Measurements from ENCODE around the gene RPL39.
"Not testable (repeated sequence)": the region's sequence is repeated elsewhere in the genome, so short reads cannot be mapped to it uniquely, and the experiment has no call there.

Gene RPL39

GRCh38 chrX:119809185-119809666 is 17.8 kb upstream of the RPL39 start:
- TF ChIP-seq, protein P1, sequence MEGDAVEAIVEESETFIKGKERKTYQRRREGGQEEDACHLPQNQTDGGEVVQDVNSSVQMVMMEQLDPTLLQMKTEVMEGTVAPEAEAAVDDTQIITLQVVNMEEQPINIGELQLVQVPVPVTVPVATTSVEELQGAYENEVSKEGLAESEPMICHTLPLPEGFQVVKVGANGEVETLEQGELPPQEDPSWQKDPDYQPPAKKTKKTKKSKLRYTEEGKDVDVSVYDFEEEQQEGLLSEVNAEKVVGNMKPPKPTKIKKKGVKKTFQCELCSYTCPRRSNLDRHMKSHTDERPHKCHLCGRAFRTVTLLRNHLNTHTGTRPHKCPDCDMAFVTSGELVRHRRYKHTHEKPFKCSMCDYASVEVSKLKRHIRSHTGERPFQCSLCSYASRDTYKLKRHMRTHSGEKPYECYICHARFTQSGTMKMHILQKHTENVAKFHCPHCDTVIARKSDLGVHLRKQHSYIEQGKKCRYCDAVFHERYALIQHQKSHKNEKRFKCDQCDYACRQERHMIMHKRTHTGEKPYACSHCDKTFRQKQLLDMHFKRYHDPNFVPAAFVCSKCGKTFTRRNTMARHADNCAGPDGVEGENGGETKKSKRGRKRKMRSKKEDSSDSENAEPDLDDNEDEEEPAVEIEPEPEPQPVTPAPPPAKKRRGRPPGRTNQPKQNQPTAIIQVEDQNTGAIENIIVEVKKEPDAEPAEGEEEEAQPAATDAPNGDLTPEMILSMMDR (IDR thresholded peaks at IDR 0.05; ENCODE audit: control insufficient read depth, extremely low read depth, insufficient read depth), result no peak
- H3K4me3 ChIP-seq (ENCODE audit: low read depth, low read length), result no peak overlapping the region
- no peak for DNase-seq (ENCODE audit: low read depth)

GRCh38 chrX:119808461-119808860 is 17.0 kb upstream of the RPL39 start:
- not testable (repeated sequence) for H3K4me3 ChIP-seq (ENCODE audit: low read depth, low read length); DNase-seq (ENCODE audit: low read depth)

GRCh38 chrX:119802546-119802945 is 11.1 kb upstream of the RPL39 start:
- no peak overlapping the region for H3K4me3 ChIP-seq (ENCODE audit: low read depth, low read length)
- TF ChIP-seq, protein P1 (IDR thresholded peaks at IDR 0.05; ENCODE audit: control insufficient read depth, extremely low read depth, insufficient read depth), result no peak
- DNase-seq (ENCODE audit: low read depth), result no peak

DNA sequence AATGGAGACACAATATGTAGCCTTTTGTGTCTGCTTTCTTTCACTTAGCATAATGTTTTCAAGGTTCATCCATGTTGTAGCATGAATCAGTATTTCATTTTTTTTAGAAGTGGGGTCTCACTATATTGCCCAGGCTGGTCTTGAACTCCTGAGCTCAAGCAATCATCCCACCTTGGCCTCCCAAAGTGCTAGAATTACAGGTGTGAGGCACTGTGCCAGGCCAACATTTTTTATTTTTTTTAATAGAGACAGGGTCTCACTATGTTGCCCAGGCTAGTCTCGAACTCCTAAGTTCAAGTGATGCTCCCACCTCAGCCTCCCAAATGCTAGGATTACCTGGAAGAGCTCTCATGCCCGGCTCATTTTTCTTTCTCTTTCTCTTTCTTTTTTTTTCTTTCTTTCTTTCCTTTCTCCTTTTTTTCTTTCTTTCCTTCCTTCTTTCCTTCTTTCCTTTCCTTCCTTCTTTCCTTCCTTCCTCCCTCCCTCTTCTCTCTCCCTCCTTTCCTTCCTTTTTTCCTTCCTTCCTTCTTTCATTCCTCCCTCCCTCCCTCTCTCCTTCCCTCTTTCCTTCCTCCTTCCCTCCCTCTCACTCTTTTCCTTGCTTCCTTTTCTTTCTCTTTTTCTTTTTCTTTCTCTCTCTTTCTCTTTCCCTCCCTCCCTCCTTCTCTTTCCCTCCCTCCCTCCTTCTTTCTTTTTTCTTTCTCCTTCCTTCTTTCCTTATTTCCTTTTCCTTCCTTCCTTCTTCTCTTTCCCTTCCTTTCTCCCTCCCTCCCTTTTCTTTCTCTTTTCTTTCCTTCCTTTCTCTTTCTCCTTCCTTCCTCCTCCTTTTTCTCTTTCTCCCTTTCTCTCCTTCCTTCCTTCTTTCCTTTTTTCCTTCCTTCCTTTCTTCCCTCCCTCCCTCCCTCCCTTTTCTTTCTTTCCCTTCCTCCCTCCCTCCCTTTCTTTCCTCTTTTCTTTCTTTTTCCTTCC is 10.1 kb upstream of the RPL39 start:
- DNase-seq (ENCODE audit: low read depth), result no peak
- TF ChIP-seq, protein P1 (IDR thresholded peaks at IDR 0.05; ENCODE audit: control insufficient read depth, extremely low read depth, insufficient read depth), result no peak
- H3K4me3 ChIP-seq (ENCODE audit: low read depth, low read length), result no peak overlapping the region

DNA sequence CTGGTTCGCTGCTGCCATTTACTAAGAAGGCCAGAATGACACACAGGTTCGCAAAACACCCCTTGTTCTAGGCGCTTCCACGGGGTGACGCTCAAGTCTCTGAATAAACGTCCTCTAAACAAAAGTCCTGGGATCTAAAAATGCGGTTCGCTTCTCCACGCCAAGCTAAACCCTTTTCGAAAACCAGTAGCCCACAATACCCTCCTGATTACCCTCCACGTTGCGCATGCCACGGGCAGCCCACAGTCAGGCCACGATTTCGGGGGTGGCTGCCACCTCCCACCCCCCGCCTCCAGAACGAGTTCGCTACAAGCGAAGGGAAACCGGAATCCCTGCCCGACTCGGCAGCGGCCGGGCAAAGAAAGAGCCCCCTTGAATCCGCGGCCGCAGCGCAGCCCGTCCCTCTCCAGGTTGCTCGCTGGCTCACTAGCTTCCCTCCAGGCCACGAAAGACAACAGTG is 423 bp downstream of the RPL39 start:
- H3K4me3 ChIP-seq (ENCODE audit: low read depth, low read length), result peak overlapping the region; percentile 82
- no peak for DNase-seq (ENCODE audit: low read depth)
- TF ChIP-seq, protein P1 (IDR thresholded peaks at IDR 0.05; ENCODE audit: control insufficient read depth, extremely low read depth, insufficient read depth), result 0 out of 2 replicates have a peak, but pooled peaks have one; percentile 14

DNA sequence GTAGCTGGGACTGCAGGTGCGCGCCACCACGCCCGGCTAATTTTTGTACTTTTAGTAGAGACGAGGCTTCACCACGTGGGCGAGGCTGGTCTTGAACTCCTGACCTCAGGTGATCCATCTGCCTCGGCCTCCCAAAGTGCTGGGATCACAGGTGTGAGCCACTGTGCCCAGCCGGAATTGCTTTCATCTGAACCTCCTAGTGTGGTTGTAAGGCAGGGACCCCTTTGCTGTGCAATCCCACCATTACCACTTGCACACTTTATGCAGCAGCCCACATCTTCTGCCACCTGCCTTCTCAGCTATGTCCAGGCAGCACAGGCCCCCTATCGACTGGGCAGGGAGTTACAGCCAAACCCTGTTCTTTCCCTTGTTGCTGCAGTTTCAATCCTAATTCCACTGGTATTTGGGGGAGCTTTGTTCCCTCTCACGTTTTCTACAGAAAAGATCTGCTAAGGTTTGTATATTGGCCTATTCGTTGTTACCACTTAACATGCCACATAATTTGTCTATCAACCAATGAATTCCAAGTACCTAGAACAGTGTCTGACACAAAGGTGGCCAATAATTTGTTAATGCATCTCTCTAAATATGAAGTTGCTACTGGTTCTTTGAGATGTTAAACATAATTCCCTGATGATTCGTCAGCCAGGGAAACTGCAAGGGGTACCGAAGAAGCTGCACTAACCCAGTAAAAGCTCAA is 6.5 kb downstream of the RPL39 start:
- no peak for DNase-seq (ENCODE audit: low read depth)
- H3K4me3 ChIP-seq (ENCODE audit: low read depth, low read length), result no peak overlapping the region
- TF ChIP-seq, protein P1 (IDR thresholded peaks at IDR 0.05; ENCODE audit: control insufficient read depth, extremely low read depth, insufficient read depth), result peak; percentile 38

DNA sequence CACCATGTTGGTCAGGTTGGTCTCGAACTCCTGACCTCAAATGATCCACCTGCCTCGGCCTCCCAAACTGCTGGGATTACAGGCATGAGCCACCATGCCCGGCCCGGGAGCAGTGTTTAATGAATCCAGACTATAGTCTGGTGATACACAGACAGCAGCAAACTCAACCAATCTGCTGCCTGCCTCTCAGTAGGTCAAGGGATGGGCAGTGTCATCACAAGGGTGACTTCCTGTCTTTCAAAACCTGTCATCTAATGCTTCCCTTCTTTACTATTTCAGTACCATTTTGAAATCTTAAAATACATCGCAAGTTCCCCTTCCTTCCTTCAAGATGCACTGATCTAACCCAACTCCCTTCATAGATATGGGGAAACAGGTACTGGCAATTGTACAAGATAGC is 8.4 kb downstream of the RPL39 start:
- TF ChIP-seq, protein P1 (IDR thresholded peaks at IDR 0.05; ENCODE audit: control insufficient read depth, extremely low read depth, insufficient read depth), result no peak
- no peak for DNase-seq (ENCODE audit: low read depth)
- H3K4me3 ChIP-seq (ENCODE audit: low read depth, low read length), result no peak overlapping the region

Data from LNCaP clone FGC (cell line).